Mesenchymal stem cell (in vitro differentiated cells and primary cell): ENCODE measurements around the gene STK25.

Experiments
- DNase-seq: peaks from one replicate; pipeline ENCODE4 v3.0.0-alpha.2; 2013
- H2AFZ ChIP-seq: one replicate; pipeline ENCODE4 v1.6.1; 2013; ENCODE audit warnings: low read depth, mild to moderate bottlenecking, control low read depth, inconsistent platforms, low read length, moderate library complexity
- H2AK5ac ChIP-seq: 2 replicates; pipeline ENCODE4 v1.6.1; 2013; ENCODE audit warnings: low read length, moderate library complexity, mild to moderate bottlenecking, inconsistent platforms; ENCODE audit not compliant: severe bottlenecking
- H2BK120ac ChIP-seq: one replicate; pipeline ENCODE4 v1.6.1; 2013; ENCODE audit warnings: low read depth, mild to moderate bottlenecking, inconsistent platforms, low read length, moderate library complexity
- H2BK12ac ChIP-seq, 2 experiments: one replicate each; pipeline ENCODE4 v1.6.1; 2013; ENCODE audit warnings: inconsistent platforms in 2 of 2, low read length in 2 of 2, mild to moderate bottlenecking in 2 of 2, moderate library complexity in 2 of 2, control low read depth in 1 of 2
- H2BK15ac ChIP-seq: one replicate; pipeline ENCODE4 v1.6.1; 2013; ENCODE audit warnings: mild to moderate bottlenecking, low read depth, inconsistent platforms; ENCODE audit not compliant: poor library complexity, severe bottlenecking
- H2BK5ac ChIP-seq: 2 replicates; pipeline ENCODE4 v1.6.1; 2013; ENCODE audit warnings: low read depth, mild to moderate bottlenecking, low read length, control low read depth, inconsistent platforms; ENCODE audit not compliant: poor library complexity, severe bottlenecking
- H3K14ac ChIP-seq, 2 experiments: one replicate each; pipeline ENCODE4 v1.6.1; 2013; ENCODE audit warnings: inconsistent platforms in 2 of 2, low read length in 2 of 2, control low read depth in 1 of 2, mild to moderate bottlenecking in 1 of 2, moderate library complexity in 1 of 2
- H3K18ac ChIP-seq, 2 experiments: one replicate each; pipeline ENCODE4 v1.6.1; 2013; ENCODE audit warnings: inconsistent platforms in 2 of 2, low read length in 2 of 2, control low read depth in 1 of 2, low read depth in 1 of 2, mild to moderate bottlenecking in 1 of 2
- H3K23ac ChIP-seq, 2 experiments: one replicate each; pipeline ENCODE4 v1.6.1; 2013; ENCODE audit warnings: inconsistent platforms in 2 of 2, low read length in 2 of 2, mild to moderate bottlenecking in 2 of 2, moderate library complexity in 2 of 2, control low read depth in 1 of 2
- H3K27ac ChIP-seq: 2 replicates; pipeline ENCODE4 v1.5.1; 2013; ENCODE audit warnings: mild to moderate bottlenecking, moderate library complexity, low read length, control low read depth, inconsistent platforms; ENCODE audit not compliant: poor library complexity, severe bottlenecking
- H3K27me3 ChIP-seq, 2 experiments: 2 replicates each; pipeline versions ENCODE4 v1.6.1 to v1.7.0; 2013; ENCODE audit warnings: low read length in 2 of 2, mild to moderate bottlenecking in 2 of 2, moderate library complexity in 2 of 2, control low read depth in 1 of 2, inconsistent platforms in 1 of 2; ENCODE audit not compliant: control insufficient read depth in 1 of 2, insufficient read depth in 1 of 2
- H3K36me3 ChIP-seq, 2 experiments: 2 replicates each; pipeline versions ENCODE4 v1.6.1 to v1.7.0; 2013; ENCODE audit warnings: low read length in 2 of 2, control low read depth in 1 of 2, inconsistent platforms in 1 of 2, low read depth in 1 of 2, mild to moderate bottlenecking in 1 of 2; ENCODE audit not compliant: insufficient read depth in 2 of 2, control insufficient read depth in 1 of 2
- H3K4ac ChIP-seq, 2 experiments: one replicate each; pipeline ENCODE4 v1.6.1; 2013; ENCODE audit warnings: inconsistent platforms in 2 of 2, low read length in 2 of 2, mild to moderate bottlenecking in 2 of 2, moderate library complexity in 2 of 2, control low read depth in 1 of 2, low read depth in 1 of 2
- H3K4me1 ChIP-seq: 2 replicates; pipeline ENCODE4 v1.6.1; 2013; ENCODE audit warnings: low read depth, low read length, control low read depth; ENCODE audit not compliant: control insufficient read depth, insufficient read depth
- H3K4me2 ChIP-seq: 2 replicates; pipeline ENCODE4 v1.6.1; 2013; ENCODE audit warnings: low read length, mild to moderate bottlenecking, inconsistent platforms; ENCODE audit not compliant: poor library complexity, severe bottlenecking
- H3K4me3 ChIP-seq, 2 experiments: 2 replicates each; pipeline versions ENCODE4 v1.5.1 to v1.7.0; 2013; ENCODE audit warnings: low read length in 2 of 2, mild to moderate bottlenecking in 2 of 2, control low read depth in 1 of 2, low read depth in 1 of 2; ENCODE audit not compliant: insufficient read depth in 1 of 2
- H3K79me1 ChIP-seq: replicated peaks from 2 replicates; pipeline ENCODE4 v1.6.1; 2013; ENCODE audit warnings: mild to moderate bottlenecking, control low read depth, low read length, inconsistent platforms; ENCODE audit not compliant: poor library complexity, severe bottlenecking
- H3K9ac ChIP-seq: 2 replicates; pipeline ENCODE4 v1.7.0; 2013; ENCODE audit warnings: mild to moderate bottlenecking, low read length, moderate library complexity
- H3K9me3 ChIP-seq: 2 replicates; pipeline ENCODE4 v1.7.0; 2013; ENCODE audit warnings: mild to moderate bottlenecking, low read length; ENCODE audit not compliant: control insufficient read depth
- H4K8ac ChIP-seq: one replicate; pipeline ENCODE4 v1.6.1; 2013; ENCODE audit warnings: inconsistent platforms, mild to moderate bottlenecking, low read length, moderate library complexity
- H4K91ac ChIP-seq: one replicate; pipeline ENCODE4 v1.6.1; 2013; ENCODE audit warnings: mild to moderate bottlenecking, low read length, inconsistent platforms
- WGBS: methylation state at CpG from one replicate; pipeline ENCODE4 v1.1.7; 2013; ENCODE audit warnings: mixed read lengths; 5-methylcytosine and 5-hydroxymethylcytosine counted together

The STK25 gene

DNA sequence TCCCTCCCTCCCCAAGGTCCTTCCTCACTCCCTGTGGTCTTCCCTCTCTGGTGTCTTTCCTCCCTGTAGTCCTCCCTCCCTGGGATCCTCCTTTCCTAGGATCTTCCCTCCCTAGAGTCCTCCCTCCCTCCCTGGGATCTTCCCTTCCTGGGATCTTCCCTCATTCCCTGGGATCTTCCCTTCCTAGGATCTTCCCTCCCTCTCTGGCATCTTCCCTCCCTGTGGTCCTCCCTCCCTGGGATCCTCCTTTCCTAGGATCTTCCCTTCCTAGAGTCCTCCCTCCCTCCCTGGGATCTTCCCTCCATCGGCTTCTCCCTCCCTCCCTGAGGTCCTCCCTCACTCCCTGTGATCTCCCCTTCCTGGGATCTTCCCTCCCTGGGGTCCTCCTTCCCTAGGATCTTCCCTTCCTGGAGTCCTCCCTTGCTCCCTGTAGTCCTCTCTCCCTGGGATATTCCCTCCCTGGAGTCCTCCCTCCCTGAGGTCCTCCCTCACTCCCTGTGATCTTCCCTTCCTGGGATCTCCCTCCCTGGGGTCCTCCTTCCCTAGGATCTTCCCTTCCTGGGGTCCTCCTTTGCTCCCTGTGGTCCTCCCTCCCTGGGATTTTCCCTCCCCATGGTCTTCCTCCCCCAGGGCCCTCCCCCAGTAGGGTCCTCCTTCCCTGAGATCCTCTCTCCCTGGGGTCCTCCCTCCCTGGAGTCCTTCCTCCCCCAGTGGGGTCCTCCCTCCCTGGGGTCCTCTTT lies 23.0 kb downstream of the STK25 start:
- WGBS: 89% methylated on average over 1 of the region's 1 CpG
- Histone ChIP-seq H3K4ac (no peak overlapping the region), H3K9me3 (no peaks in the 10 kb centered on the region)

DNA sequence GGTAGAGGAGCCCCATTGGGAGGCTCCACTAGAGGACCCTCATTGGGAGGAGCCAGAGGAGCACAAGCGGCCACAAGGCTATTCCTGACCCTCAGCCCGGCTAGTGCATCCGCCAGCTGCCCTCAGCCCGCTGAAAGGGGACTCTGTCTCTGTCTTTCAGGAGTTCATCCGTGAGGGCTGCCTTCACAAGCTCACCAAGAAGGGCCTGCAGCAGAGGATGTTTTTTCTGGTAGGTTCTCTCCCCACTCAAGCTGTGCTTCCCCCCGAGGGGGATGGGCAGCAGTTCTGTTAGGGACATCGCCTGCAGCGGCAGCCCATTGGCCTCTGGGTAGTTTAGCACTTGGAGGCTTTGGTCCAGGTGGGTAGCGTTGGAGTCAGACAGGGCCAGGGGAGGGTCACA lies 25.1 kb downstream of the STK25 start:
- H3K27me3 ChIP-seq: no peaks in the 10 kb centered on the region
- no peak overlapping the region for H3K9ac ChIP-seq
- H4K8ac ChIP-seq: no peak overlapping the region
- no peak overlapping the region for H2BK15ac ChIP-seq
- H3K23ac ChIP-seq: no peak overlapping the region
- no peak overlapping the region for H2AFZ ChIP-seq
- no peak overlapping the region for H4K91ac ChIP-seq
- no peak overlapping the region for H3K4me3 ChIP-seq
- 94% methylated on average over 9 of the region's 9 CpGs for WGBS
- H3K9me3 ChIP-seq: no peaks in the 10 kb centered on the region
- H3K18ac ChIP-seq: no peak overlapping the region
- no peak overlapping the region for H2BK12ac ChIP-seq
- no peak overlapping the region for H3K4me2 ChIP-seq
- no peaks in the 10 kb centered on the region for H3K79me1 ChIP-seq
- no peak overlapping the region for H3K4ac ChIP-seq
- H3K36me3 ChIP-seq: peaks cover 39 to 42% of the 10 kb centered on the region in 2 experiments
- no peak overlapping the region for H2BK120ac ChIP-seq
- H2AK5ac ChIP-seq: no peak overlapping the region
- no peak for DNase-seq
- H3K27ac ChIP-seq: no peak overlapping the region
- no peaks in the 10 kb centered on the region for H3K4me1 ChIP-seq
- H3K14ac ChIP-seq: no peak overlapping the region
- no peak overlapping the region for H2BK5ac ChIP-seq

More for the DNA sequence above, 23.0 kb downstream of the STK25 start:
- no peak overlapping the region for H4K8ac ChIP-seq
- peaks cover 2% of the 10 kb centered on the region for H3K4me1 ChIP-seq
- H3K14ac ChIP-seq: no peak overlapping the region
- no peaks in the 10 kb centered on the region for H3K27me3 ChIP-seq
- H2BK12ac ChIP-seq: no peak overlapping the region
- H2BK5ac ChIP-seq: no peak overlapping the region
- no peak overlapping the region for H3K23ac ChIP-seq
- no peaks in the 10 kb centered on the region for H3K79me1 ChIP-seq
- H2AK5ac ChIP-seq: no peak overlapping the region
- no peak overlapping the region for H2BK120ac ChIP-seq
- H3K4me2 ChIP-seq: no peak overlapping the region
- no peak overlapping the region for H3K27ac ChIP-seq
- H3K18ac ChIP-seq: no peak overlapping the region
- H3K9ac ChIP-seq: no peak overlapping the region
- H3K36me3 ChIP-seq: peaks cover 35 to 43% of the 10 kb centered on the region in 2 experiments
- H2AFZ ChIP-seq: no peak overlapping the region
- H2BK15ac ChIP-seq: no peak overlapping the region
- no peak for DNase-seq
- no peak overlapping the region for H3K4me3 ChIP-seq
- H4K91ac ChIP-seq: no peak overlapping the region

DNA sequence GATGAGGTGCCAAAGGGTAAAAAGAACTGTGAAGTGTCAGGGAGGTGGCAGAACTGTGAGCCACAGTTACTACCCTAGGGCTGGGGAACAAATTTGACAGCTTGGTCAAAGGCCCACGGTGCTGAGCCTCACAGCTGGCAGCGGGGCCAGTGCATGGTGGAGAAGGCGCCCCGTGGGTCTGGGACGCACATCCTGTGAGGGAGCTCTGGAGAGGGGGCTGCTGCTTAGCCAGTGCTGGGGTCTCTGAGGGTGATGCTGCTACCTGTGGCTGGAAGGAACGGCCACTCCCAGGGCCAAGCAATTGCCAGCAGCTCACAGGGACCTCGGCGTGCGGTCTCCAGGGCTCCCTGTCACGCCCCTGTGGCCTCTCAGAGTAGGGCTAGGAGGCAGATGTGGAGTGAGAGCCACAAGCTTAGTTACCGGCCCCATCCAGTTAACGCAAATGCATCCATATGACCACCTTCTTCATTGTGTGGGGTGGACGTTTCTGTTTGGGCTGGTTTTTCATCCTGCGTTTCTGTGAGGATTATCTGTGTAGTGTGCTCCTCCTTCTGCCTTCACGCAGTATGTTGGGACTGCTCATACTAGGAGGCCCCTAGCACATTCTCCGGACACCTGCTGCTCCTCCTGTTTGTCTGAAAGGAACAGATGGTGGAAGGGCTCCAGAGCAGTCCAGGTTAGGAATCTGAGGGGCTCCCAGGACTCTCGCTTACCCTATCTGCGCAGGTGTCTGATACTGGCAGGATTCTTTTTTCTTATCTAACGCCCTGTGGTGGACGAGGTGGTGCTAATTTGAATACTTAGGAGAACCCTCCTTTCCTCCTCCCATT lies 26.0 kb downstream of the STK25 start:
- no peak overlapping the region for H2BK120ac ChIP-seq
- DNase-seq: no peak
- H3K9me3 ChIP-seq: no peaks in the 10 kb centered on the region
- no peaks in the 10 kb centered on the region for H3K27me3 ChIP-seq
- no peak overlapping the region for H3K23ac ChIP-seq
- no peaks in the 10 kb centered on the region for H3K4me1 ChIP-seq
- no peak overlapping the region for H3K9ac ChIP-seq
- H4K8ac ChIP-seq: no peak overlapping the region
- no peak overlapping the region for H2BK5ac ChIP-seq
- H4K91ac ChIP-seq: no peak overlapping the region
- no peak overlapping the region for H2AK5ac ChIP-seq
- no peak overlapping the region for H3K4me3 ChIP-seq
- WGBS: 92% methylated on average over 19 of the region's 20 CpGs
- no peak overlapping the region for H2BK15ac ChIP-seq
- no peak overlapping the region for H3K4me2 ChIP-seq
- H3K79me1 ChIP-seq: no peaks in the 10 kb centered on the region
- no peak overlapping the region for H3K18ac ChIP-seq
- H2AFZ ChIP-seq: no peak overlapping the region
- H3K4ac ChIP-seq: no peak overlapping the region
- H2BK12ac ChIP-seq: no peak overlapping the region
- H3K14ac ChIP-seq: no peak overlapping the region
- H3K36me3 ChIP-seq: peaks cover 42 to 52% of the 10 kb centered on the region in 2 experiments
- no peak overlapping the region for H3K27ac ChIP-seq

DNA sequence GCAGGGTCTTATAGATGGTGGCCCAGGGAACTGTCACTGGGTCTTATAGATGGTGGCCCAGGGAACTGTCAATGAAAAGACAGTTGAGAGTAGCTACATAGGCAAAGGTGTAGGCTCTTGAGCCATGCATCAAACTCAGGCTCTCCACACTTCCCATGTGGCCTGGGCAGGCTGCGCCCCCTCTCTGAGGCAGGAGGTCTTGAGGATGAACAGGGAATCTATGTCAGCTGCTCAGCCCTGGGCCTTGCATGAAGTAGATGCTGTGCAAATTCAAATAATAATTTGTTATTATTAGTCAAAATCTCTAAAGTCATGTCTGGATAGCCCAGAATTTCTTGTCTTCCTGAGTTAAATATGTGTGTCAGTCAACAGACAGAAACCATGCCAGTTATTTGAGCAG lies 26.7 kb downstream of the STK25 start:
- H3K4me1 ChIP-seq: no peaks in the 10 kb centered on the region
- no peak overlapping the region for H3K4me2 ChIP-seq
- no peak overlapping the region for H3K27ac ChIP-seq
- no peak overlapping the region for H2BK12ac ChIP-seq
- H3K23ac ChIP-seq: no peak overlapping the region
- H3K18ac ChIP-seq: no peak overlapping the region
- no CpG with 5 or more reads among the region's 1 CpG for WGBS
- no peak overlapping the region for H3K4me3 ChIP-seq
- no peak overlapping the region for H3K4ac ChIP-seq
- no peak overlapping the region for H4K8ac ChIP-seq
- H3K27me3 ChIP-seq: no peaks in the 10 kb centered on the region
- no peak overlapping the region for H2AK5ac ChIP-seq
- H3K9me3 ChIP-seq: no peaks in the 10 kb centered on the region
- H3K79me1 ChIP-seq: no peaks in the 10 kb centered on the region
- no peak overlapping the region for H2BK15ac ChIP-seq
- H2AFZ ChIP-seq: no peak overlapping the region
- peaks cover 40 to 50% of the 10 kb centered on the region in 2 experiments for H3K36me3 ChIP-seq
- H3K9ac ChIP-seq: no peak overlapping the region
- no peak overlapping the region for H2BK5ac ChIP-seq
- no peak overlapping the region for H3K14ac ChIP-seq
- DNase-seq: no peak
- H4K91ac ChIP-seq: no peak overlapping the region
- no peak overlapping the region for H2BK120ac ChIP-seq
